H1 (cell line): Measurements from ENCODE around the gene POLR1C. TPM values are rescaled to one million over a fixed set of nuclear protein-coding genes. Genes with fewer than 3 reads are reported as not detected.

ENCODE experiments used
- CTCF ChIA-PET: fragments of 300-600 bp; sonication (Branson Sonifier 250); formaldehyde crosslinking; loops from one replicate; lab custom pipeline; 2021; ENCODE audit not compliant: partially characterized antibody; lab: Charles Lee
- POLR2A ChIA-PET: fragments of 300-600 bp; sonication (Branson Sonifier 250); formaldehyde crosslinking; loops from one replicate; lab custom pipeline; 2021; ENCODE audit warnings: inconsistent platforms; ENCODE audit not compliant: partially characterized antibody; lab: Charles Lee
- DNase-seq, 2 experiments: peaks; one replicate each; pipeline versions ENCODE4 v3.0.0 to v3.0.0-alpha.2; 2010 to 2022; ENCODE audit warnings: low spot score in 2 of 2, low read depth in 1 of 2, mixed read lengths in 1 of 2
- FAIRE-seq: peaks from 2 replicates; lab custom pipeline; 2011; peaks lifted over from hg19 to GRCh38; lab: Jason Lieb, UNC
- H2AFZ ChIP-seq: 2 replicates; pipeline ENCODE4 v1.8.1; 2012; ENCODE audit warnings: low read length, inconsistent platforms
- H2AK5ac ChIP-seq: 2 replicates; pipeline ENCODE4 v1.6.1; 2013; ENCODE audit warnings: low read depth, low read length
- H2BK120ac ChIP-seq: replicated peaks from 2 replicates; pipeline ENCODE3; 2013; ENCODE audit warnings: low read depth, low read length, inconsistent platforms
- H2BK12ac ChIP-seq: 2 replicates; pipeline ENCODE4 v1.6.1; 2013; ENCODE audit warnings: low read depth, low read length
- H2BK15ac ChIP-seq: 2 replicates; pipeline ENCODE4 v1.6.1; 2013; ENCODE audit warnings: low read length
- H2BK20ac ChIP-seq: 2 replicates; pipeline ENCODE4 v1.6.1; 2013; ENCODE audit warnings: low read length
- H2BK5ac ChIP-seq: 2 replicates; pipeline ENCODE4 v1.6.1; 2013; ENCODE audit warnings: low read depth, low read length
- H3K14ac ChIP-seq: 2 replicates; pipeline ENCODE4 v1.6.1; 2013; ENCODE audit warnings: inconsistent platforms; ENCODE audit not compliant: insufficient read length
- H3K18ac ChIP-seq: 2 replicates; pipeline ENCODE4 v1.6.1; 2013; ENCODE audit warnings: low read length; ENCODE audit errors: extremely low read depth
- H3K23ac ChIP-seq: 2 replicates; pipeline ENCODE4 v1.6.1; 2013; ENCODE audit warnings: inconsistent platforms; ENCODE audit not compliant: insufficient read length
- H3K23me2 ChIP-seq: 2 replicates; pipeline ENCODE4 v1.6.1; 2013; ENCODE audit warnings: low read depth, low read length
- H3K27ac ChIP-seq: 2 replicates; pipeline ENCODE4 v1.6.1; 2011; ENCODE audit warnings: low read depth, low read length, inconsistent platforms
- H3K27me3 ChIP-seq, 4 experiments: replicated peaks in 1 of 4; 1 replicate in 1 of 4; 2 replicates in 3 of 4; pipeline versions ENCODE4 v1.6.1 to v1.8.1; 2011 to 2013; ENCODE audit warnings: low read length in 3 of 4, mild to moderate bottlenecking in 3 of 4, inconsistent platforms in 2 of 4, mixed read lengths in 2 of 4, moderate library complexity in 1 of 4; ENCODE audit not compliant: control insufficient read depth in 3 of 4, insufficient read depth in 3 of 4; ENCODE audit errors: extremely low read depth in 1 of 4
- H3K36me3 ChIP-seq, 4 experiments: 2 replicates each; pipeline versions ENCODE4 v1.6.1 to v1.8.1; 2011 to 2013; ENCODE audit warnings: mild to moderate bottlenecking in 4 of 4, low read length in 3 of 4, moderate library complexity in 2 of 4, control low read depth in 1 of 4, inconsistent platforms in 1 of 4; ENCODE audit not compliant: insufficient read depth in 4 of 4, control insufficient read depth in 2 of 4
- H3K4ac ChIP-seq: replicated peaks from 2 replicates; pipeline ENCODE3; 2013; ENCODE audit warnings: low read length, low read depth, mixed read lengths, inconsistent platforms; ENCODE audit not compliant: insufficient read length
- H3K4me1 ChIP-seq, 4 experiments: replicated peaks in 1 of 4; 1 replicate in 1 of 4; 2 replicates in 3 of 4; pipeline versions ENCODE4 v1.6.1 to v1.8.1; 2011 to 2013; ENCODE audit warnings: low read length in 3 of 4, inconsistent platforms in 2 of 4, mixed read lengths in 1 of 4; ENCODE audit not compliant: insufficient read depth in 4 of 4, control insufficient read depth in 3 of 4
- H3K4me2 ChIP-seq, 2 experiments: 2 replicates each; pipeline versions ENCODE4 v1.6.1 to v1.8.1; 2011 to 2013; ENCODE audit warnings: low read depth in 2 of 2, low read length in 2 of 2, control low read depth in 1 of 2, inconsistent platforms in 1 of 2, mild to moderate bottlenecking in 1 of 2; ENCODE audit not compliant: insufficient read depth in 1 of 2
- H3K4me3 ChIP-seq, 4 experiments: fragments of 200-600, 300-600 bp in 1 of 4; sonication (generic), shearing (Covaris generic), sonication (Bioruptor Twin) in 1 of 4; 2 replicates each; pipeline versions ENCODE4 v1.5.1 to v1.8.1; 2011 to 2016; ENCODE audit warnings: low read length in 4 of 4, low read depth in 3 of 4, control low read depth in 2 of 4, inconsistent platforms in 2 of 4, mild to moderate bottlenecking in 2 of 4, mixed read lengths in 1 of 4, moderate library complexity in 1 of 4; ENCODE audit not compliant: insufficient read depth in 2 of 4; ENCODE audit errors: extremely low read depth in 1 of 4
- H3K56ac ChIP-seq: replicated peaks from 2 replicates; pipeline ENCODE3; 2013; ENCODE audit warnings: low read depth, mild to moderate bottlenecking, mixed read lengths, low read length, inconsistent platforms; ENCODE audit not compliant: insufficient read length
- H3K79me1 ChIP-seq: 2 replicates; pipeline ENCODE4 v1.6.1; 2013; ENCODE audit warnings: low read depth, low read length, control low read depth
- H3K79me2 ChIP-seq, 2 experiments: 2 replicates each; pipeline versions ENCODE4 v1.6.1 to v1.8.1; 2012 to 2013; ENCODE audit warnings: low read length in 2 of 2, mild to moderate bottlenecking in 2 of 2, inconsistent platforms in 1 of 2; ENCODE audit not compliant: insufficient read depth in 2 of 2, control insufficient read depth in 1 of 2
- H3K9ac ChIP-seq, 4 experiments: replicated peaks in 1 of 4; 1 replicate in 1 of 4; 2 replicates in 3 of 4; pipeline versions ENCODE4 v1.6.1 to v1.8.1; 2011 to 2013; ENCODE audit warnings: low read depth in 3 of 4, low read length in 3 of 4, control low read depth in 2 of 4, mild to moderate bottlenecking in 2 of 4, moderate library complexity in 2 of 4, inconsistent platforms in 1 of 4; ENCODE audit errors: extremely low read depth in 1 of 4
- H3K9me3 ChIP-seq, 2 experiments: 2 replicates each; pipeline versions ENCODE4 v1.6.1 to v1.8.1; 2012 to 2013; ENCODE audit warnings: mild to moderate bottlenecking in 2 of 2, moderate library complexity in 2 of 2, control low read depth in 1 of 2, inconsistent platforms in 1 of 2, low read depth in 1 of 2, low read length in 1 of 2, mixed read lengths in 1 of 2; ENCODE audit not compliant: insufficient read depth in 2 of 2
- H4K20me1 ChIP-seq, 2 experiments: replicated peaks in 1 of 2; 2 replicates each; pipeline versions ENCODE3 to v1.8.1; 2011 to 2013; ENCODE audit warnings: inconsistent platforms in 2 of 2, low read length in 2 of 2, mild to moderate bottlenecking in 1 of 2; ENCODE audit not compliant: insufficient read depth in 2 of 2, control insufficient read depth in 1 of 2
- H4K5ac ChIP-seq: 2 replicates; pipeline ENCODE4 v1.6.1; 2013; ENCODE audit warnings: low read length, low read depth, mixed read lengths, inconsistent platforms; ENCODE audit not compliant: insufficient read length
- H4K8ac ChIP-seq: 2 replicates; pipeline ENCODE4 v1.8.0; 2013; ENCODE audit warnings: mild to moderate bottlenecking, moderate library complexity, low read length, inconsistent platforms; ENCODE audit not compliant: insufficient read depth; ENCODE audit errors: extremely low read depth
- H4K91ac ChIP-seq: replicated peaks from 2 replicates; pipeline ENCODE3; 2013; ENCODE audit warnings: low read length, mixed read lengths, inconsistent platforms; ENCODE audit not compliant: insufficient read length
- CHD2 ChIP-seq: IDR thresholded peaks from 2 replicates; pipeline ENCODE4 v1.6.1; 2012; ENCODE audit warnings: low read length, improper control_type of control experiment
- PHF8 ChIP-seq: fragments of 200-600 bp; sonication (generic); conservative IDR thresholded peaks from 2 replicates; pipeline ENCODE4 v1.7.1; 2012; ENCODE audit warnings: low read depth, mild to moderate bottlenecking, inconsistent platforms, low read length, moderate library complexity
- RFX5 ChIP-seq: IDR thresholded peaks from 2 replicates; pipeline ENCODE4 v1.6.1; 2011; ENCODE audit warnings: low read depth, low read length, improper control_type of control experiment, borderline replicate concordance
- RNF2 ChIP-seq: fragments of 200-900, 300-1000 bp; sonication (generic); IDR thresholded peaks from 2 replicates; pipeline ENCODE4 v1.7.1; 2016; ENCODE audit warnings: borderline replicate concordance, low read depth, mild to moderate bottlenecking, antibody characterized with exemption, low read length; ENCODE audit not compliant: poor library complexity, severe bottlenecking; ENCODE audit errors: missing control alignments
- SP1 ChIP-seq: IDR thresholded peaks from 2 replicates; pipeline ENCODE4 v1.6.1; 2011; ENCODE audit warnings: low read depth, low read length
- USF2 ChIP-seq: IDR thresholded peaks from 2 replicates; pipeline ENCODE4 v1.6.1; 2011; ENCODE audit warnings: low read length, improper control_type of control experiment
- polyA plus RNA-seq, 7 experiments: library from polyadenylated mRNA; depleted of rRNA in 3 of 7; stranded (reverse) in 5 of 7; unstranded in 2 of 7; fragments of >200 nt in 5 of 7; fragments of 200-250 nt in 2 of 7; gene quantifications; 1 replicate in 5 of 7; 2 replicates in 1 of 7; 4 replicates in 1 of 7; pipeline versions ENCODE4 v1.2.1 to v1.2.3, GENCODE V29; 2011 to 2013; ENCODE audit warnings: missing spikeins in 2 of 7, mixed read lengths in 2 of 7
- total RNA-seq: library from RNA; stranded (reverse); fragmentation: NEBNext Ultra II Directional; extraction: Animal tissue kit (Norgen Biotek cat#: 25700); gene quantifications from 2 replicates; pipeline ENCODE4 v1.2.1, GENCODE V29; 2021

The POLR1C gene
- total and polyA plus RNA-seq, 2 of the 8 experiments (the other 6 are each of a cell fraction or from before 2014, with no cell fraction given): 42.9 to 49.6 TPM

- no peak overlapping the region for H4K8ac ChIP-seq
- H4K91ac ChIP-seq: no peak overlapping the region
- H2BK12ac ChIP-seq: no peak overlapping the region
- FAIRE-seq (no peak), DNase-seq (no peak)
- no peak overlapping the region for H2BK120ac ChIP-seq
- H4K20me1 ChIP-seq: peaks cover 0 to 1% of the 10 kb centered on the region in 2 experiments
- no peak overlapping the region for H3K23ac ChIP-seq
- no peaks in the 10 kb centered on the region for H3K27me3 ChIP-seq
- no peaks in the 10 kb centered on the region for H3K4me1 ChIP-seq
- no peaks in the 10 kb centered on the region for H3K79me2 ChIP-seq
- POLR2A ChIA-PET: interaction anchor here (1.3 to 1.6 kb wide), 4 partner anchors 12 to 39 kb away, joined by 3 to 7 read pairs (median 5); no protein-coding TSS in a partner anchor
- H3K14ac ChIP-seq: no peak overlapping the region
- H2BK20ac ChIP-seq: no peak overlapping the region
- no peak overlapping the region for H2AFZ ChIP-seq
- no peak overlapping the region for H3K4me2 ChIP-seq
- H3K36me3 ChIP-seq: peaks cover 34 to 95% (median 73%) of the 10 kb centered on the region in 4 experiments
- H3K4ac ChIP-seq: no peak overlapping the region
- no peaks in the 10 kb centered on the region for H3K79me1 ChIP-seq
- CTCF ChIA-PET: interaction anchor here (0.6 to 1.1 kb wide), 2 partner anchors 9 to 1468 kb away, joined by 3 to 6 read pairs; no protein-coding TSS in a partner anchor
- H3K27ac ChIP-seq: no peak overlapping the region
- H2BK5ac ChIP-seq: no peak overlapping the region
- H2AK5ac ChIP-seq: no peak overlapping the region
- H3K9me3 ChIP-seq: no peaks in the 10 kb centered on the region
- H2BK15ac ChIP-seq: no peak overlapping the region
- H3K9ac ChIP-seq: no peak overlapping the region
- no peak overlapping the region for H3K4me3 ChIP-seq
- no peaks in the 10 kb centered on the region for H3K23me2 ChIP-seq
- no peak for TF ChIP-seq CHD2
- no peak for TF ChIP-seq SP1
- no peak for TF ChIP-seq PHF8
- TF ChIP-seq USF2: no peak
- TF ChIP-seq RFX5: no peak
- no peak for TF ChIP-seq RNF2
- H3K18ac ChIP-seq: no peak overlapping the region
- no peak overlapping the region for H3K56ac ChIP-seq
- no peak overlapping the region for H4K5ac ChIP-seq
Observed at GRCh38 chr6:43559328-43559727, 42.4 kb downstream of the POLR1C start.
